Spleen (tissue), 11 donors: ENCODE data around the gene KCNK7. TPM values are rescaled to one million over a fixed set of nuclear protein-coding genes. Genes with fewer than 3 reads are reported as not detected.

Experiments used
- DNase-seq: peaks from one replicate; pipeline ENCODE4 v3.0.0-alpha.2; 2020
- H3K27ac ChIP-seq, 8 donors: fragments of 200-600 bp; sonication (generic) in 7 of 8; 1 replicate in 4 of 8; 2 replicates in 4 of 8; pipeline versions ENCODE4 v1.5.0 to v1.8.0; 2016 to 2021; ENCODE audit warnings: inconsistent platforms in 4 of 8, mild to moderate bottlenecking in 4 of 8, moderate library complexity in 1 of 8
- H3K27me3 ChIP-seq, 7 donors: fragments of 200-600 bp; sonication (generic) in 6 of 7; replicated peaks in 1 of 7; 1 replicate in 4 of 7; 2 replicates in 3 of 7; pipeline versions ENCODE4 v1.5.0 to v1.8.0; 2016 to 2021; ENCODE audit warnings: inconsistent platforms in 3 of 7, mild to moderate bottlenecking in 1 of 7
- H3K36me3 ChIP-seq, 6 donors: fragments of 200-600 bp; sonication (generic) in 5 of 6; 1 replicate in 4 of 6; 2 replicates in 2 of 6; pipeline versions ENCODE4 v1.5.0 to v1.8.0; 2016 to 2021; ENCODE audit warnings: inconsistent platforms in 2 of 6
- H3K4me1 ChIP-seq, 6 donors: fragments of 200-600 bp; sonication (generic) in 5 of 6; 1 replicate in 3 of 6; 2 replicates in 3 of 6; pipeline versions ENCODE4 v1.5.0 to v1.8.0; 2016 to 2021; ENCODE audit warnings: inconsistent platforms in 3 of 6
- H3K4me3 ChIP-seq, 8 donors: fragments of 200-600 bp; sonication (generic) in 7 of 8; 1 replicate in 4 of 8; 2 replicates in 4 of 8; pipeline versions ENCODE4 v1.5.0 to v1.8.0; 2016 to 2021; ENCODE audit warnings: inconsistent platforms in 4 of 8, mild to moderate bottlenecking in 4 of 8, moderate library complexity in 2 of 8
- H3K9me3 ChIP-seq, 8 donors: fragments of 200-600 bp; sonication (generic) in 7 of 8; 1 replicate in 4 of 8; 2 replicates in 4 of 8; pipeline versions ENCODE4 v1.5.0 to v1.8.0; 2016 to 2021; ENCODE audit warnings: inconsistent platforms in 4 of 8
- CTCF ChIP-seq, 11 experiments: fragments of 200-600 bp in 7 of 11; fragments of 450-650 bp in 4 of 11; sonication (generic) in 4 of 11; IDR thresholded peaks in 8 of 11; conservative IDR thresholded peaks in 3 of 11; 1 replicate in 7 of 11; 2 replicates in 4 of 11; pipeline versions ENCODE4 v1.4.0 to v1.8.0; 2016 to 2021; ENCODE audit warnings: antibody characterized with exemption in 11 of 11, inconsistent platforms in 4 of 11, mild to moderate bottlenecking in 1 of 11
- POLR2A ChIP-seq, 3 donors: fragments of 450-650 bp; IDR thresholded peaks; one replicate each; pipeline ENCODE4 v1.5.1; 2017; ENCODE audit warnings: antibody characterized with exemption in 3 of 3, mild to moderate bottlenecking in 1 of 3
- POLR2AphosphoS5 ChIP-seq, 3 donors: sonication (generic); formaldehyde crosslinking; IDR thresholded peaks; one replicate each; pipeline ENCODE4 v1.5.1; 2017; ENCODE audit warnings: antibody characterized with exemption in 3 of 3
- WGBS, 5 donors: extraction: QIAGEN DNeasy Blood & Tissue Kit in 3 of 5; methylation state at CpG; one replicate each; pipeline versions ENCODE4 v1.1.5 to v1.1.7; 2013 to 2018; 5-methylcytosine and 5-hydroxymethylcytosine counted together
- intact Hi-C: fragments of 100-400 bp; cut with DNase I; formaldehyde crosslinking; loops from one replicate; pipeline ENCODE4 v1.15.0; 2023; ENCODE audit warnings: low total_unique reads
- polyA plus RNA-seq, 3 donors: library from polyadenylated mRNA; stranded (reverse); fragments of 200-250 nt; gene quantifications; one replicate each; pipeline ENCODE4 v1.2.1, GENCODE V29; 2013
- total RNA-seq, 7 donors: library from RNA; depleted of rRNA in 3 of 7; stranded (reverse); fragments of >200 nt in 3 of 7; fragmentation: NEBNext Ultra II Directional in 4 of 7; extraction: Animal tissue kit (Norgen Biotek cat#: 25700) in 4 of 7; gene quantifications; one replicate each; pipeline versions ENCODE4 v1.1.0 to v1.2.1, GENCODE V29; 2016 to 2021
- donor health status: healthy with polysubstance abuse.
- donor health status: DM: no; HTN: no; CAD: no; lungs with moderate emphysema.
- donor health status: DM: no; HTN: no; CAD: no.
- donor health status: Bipolar disorder and iron deficiency.
- donor health status: healthy.
- donor health status: DM: no; HTN: no; CAD: no.
- donor health status: DM: yes; HTN: yes; CAD: no.

Gene KCNK7
- total and polyA plus RNA-seq, 10 donors, result 0.63 to 6.2 (median 1.8) TPM

- WGBS, 5 donors, result 86 to 90% (median 87%) methylated on average over 33 to 51 of the region's 51 CpGs
- Histone ChIP-seq H3K9me3 (no peaks in the 10 kb centered on the region), H3K4me3 (no peak overlapping the region), H3K27me3 (no peaks in the 10 kb centered on the region), H3K36me3 (peaks cover 3 to 92% (median 65%) of the 10 kb centered on the region in 6 donors), H3K27ac (peak overlapping the region in 6 of 8 donors; percentile 65 to 92 (median 85)), H3K4me1 (peaks cover 48 to 97% (median 63%) of the 10 kb centered on the region in 6 donors)
- DNase-seq, result no peak
- intact Hi-C loops, result loop anchor here (5.0 kb wide), 1 partner anchor 43 kb away; no protein-coding TSS in a partner anchor
- TF ChIP-seq POLR2A (IDR thresholded peaks at IDR 0.05), result no peak
- TF ChIP-seq CTCF (IDR thresholded peaks at IDR 0.05 in 8 of 11, conservative IDR thresholded peaks at IDR 0.05 in 3 of 11), result no peak
- TF ChIP-seq POLR2AphosphoS5 (IDR thresholded peaks at IDR 0.05), result peak in 1 of 3 donors; percentile 43
Measured at GRCh38 chr11:65585396-65586246, 10.0 kb downstream of the KCNK7 start.

GRCh38 chr11:65584723-65585171 lies 10.9 kb downstream of the KCNK7 start:
- WGBS, 5 donors, result 88 to 93% (median 89%) methylated on average over 9 to 46 of the region's 46 CpGs
- H3K9me3 ChIP-seq, result no peaks in the 10 kb centered on the region
- peak overlapping the region in 2 of 8 donors; percentile 30 to 93 for H3K27ac ChIP-seq
- no peak overlapping the region for H3K4me3 ChIP-seq
- peaks cover 4 to 92% (median 65%) of the 10 kb centered on the region in 6 donors for H3K36me3 ChIP-seq
- DNase-seq, result no peak
- intact Hi-C loops, result loop anchor here (5.0 kb wide), 1 partner anchor 42 kb away; no protein-coding TSS in a partner anchor
- TF ChIP-seq POLR2AphosphoS5 (IDR thresholded peaks at IDR 0.05) (peak in 1 of 3 donors; percentile 56), CTCF (IDR thresholded peaks at IDR 0.05 in 8 of 11, conservative IDR thresholded peaks at IDR 0.05 in 3 of 11) (no peak)
- no peaks in the 10 kb centered on the region for H3K27me3 ChIP-seq
- H3K4me1 ChIP-seq, result peaks cover 43 to 97% (median 54%) of the 10 kb centered on the region in 6 donors

GRCh38 chr11:65584106-65584505 lies 11.5 kb downstream of the KCNK7 start:
- intact Hi-C loops, result no loop called here
- TF ChIP-seq POLR2A (IDR thresholded peaks at IDR 0.05), result no peak
- TF ChIP-seq POLR2AphosphoS5 (IDR thresholded peaks at IDR 0.05), result peak; percentile 46 to 64 (median 48)
- no peak for TF ChIP-seq CTCF (IDR thresholded peaks at IDR 0.05 in 8 of 11, conservative IDR thresholded peaks at IDR 0.05 in 3 of 11)
- H3K27ac ChIP-seq, result peak overlapping the region in 3 of 8 donors; percentile 21 to 93 (median 50)
- 53 to 94% (median 65%) methylated on average over 2 to 8 of the region's 8 CpGs for WGBS, 5 donors
- no peaks in the 10 kb centered on the region for H3K27me3 ChIP-seq
- peaks cover 4 to 92% (median 69%) of the 10 kb centered on the region in 6 donors for H3K36me3 ChIP-seq
- no peak overlapping the region for H3K4me3 ChIP-seq
- DNase-seq, result no peak
- H3K4me1 ChIP-seq, result peaks cover 36 to 97% (median 52%) of the 10 kb centered on the region in 6 donors
- H3K9me3 ChIP-seq, result no peaks in the 10 kb centered on the region

GRCh38 chr11:65583589-65583988 lies 12.0 kb downstream of the KCNK7 start:
- peaks cover 4 to 92% (median 69%) of the 10 kb centered on the region in 6 donors for H3K36me3 ChIP-seq
- H3K4me3 ChIP-seq, result no peak overlapping the region
- DNase-seq, result no peak
- no peaks in the 10 kb centered on the region for H3K9me3 ChIP-seq
- intact Hi-C loops, result no loop called here
- TF ChIP-seq POLR2A (IDR thresholded peaks at IDR 0.05) (no peak), POLR2AphosphoS5 (IDR thresholded peaks at IDR 0.05) (peak in 1 of 3 donors; percentile 17)
- peaks cover 31 to 97% (median 50%) of the 10 kb centered on the region in 6 donors for H3K4me1 ChIP-seq
- no peaks in the 10 kb centered on the region for H3K27me3 ChIP-seq
- peak overlapping the region in 5 of 8 donors; percentile 1 to 93 (median 21) for H3K27ac ChIP-seq
- 76 to 98% (median 91%) methylated on average over 4 to 10 of the region's 10 CpGs for WGBS, 5 donors
